NOMO-1 treated with dmso at 0.1 percent for 144 hours (cell line): Measurements from ENCODE around the gene NSG1.
"Not testable (repeated sequence)": the region's sequence is repeated elsewhere in the genome, so short reads cannot be mapped to it uniquely, and the experiment has no call there.

Source experiments
- DNase-seq: peaks from one replicate; lab custom pipeline; 2025; ENCODE audit not compliant: unreplicated experiment; lab: John Stamatoyannopoulos, UW

The NSG1 gene, protein sequence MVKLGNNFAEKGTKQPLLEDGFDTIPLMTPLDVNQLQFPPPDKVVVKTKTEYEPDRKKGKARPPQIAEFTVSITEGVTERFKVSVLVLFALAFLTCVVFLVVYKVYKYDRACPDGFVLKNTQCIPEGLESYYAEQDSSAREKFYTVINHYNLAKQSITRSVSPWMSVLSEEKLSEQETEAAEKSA

DNA sequence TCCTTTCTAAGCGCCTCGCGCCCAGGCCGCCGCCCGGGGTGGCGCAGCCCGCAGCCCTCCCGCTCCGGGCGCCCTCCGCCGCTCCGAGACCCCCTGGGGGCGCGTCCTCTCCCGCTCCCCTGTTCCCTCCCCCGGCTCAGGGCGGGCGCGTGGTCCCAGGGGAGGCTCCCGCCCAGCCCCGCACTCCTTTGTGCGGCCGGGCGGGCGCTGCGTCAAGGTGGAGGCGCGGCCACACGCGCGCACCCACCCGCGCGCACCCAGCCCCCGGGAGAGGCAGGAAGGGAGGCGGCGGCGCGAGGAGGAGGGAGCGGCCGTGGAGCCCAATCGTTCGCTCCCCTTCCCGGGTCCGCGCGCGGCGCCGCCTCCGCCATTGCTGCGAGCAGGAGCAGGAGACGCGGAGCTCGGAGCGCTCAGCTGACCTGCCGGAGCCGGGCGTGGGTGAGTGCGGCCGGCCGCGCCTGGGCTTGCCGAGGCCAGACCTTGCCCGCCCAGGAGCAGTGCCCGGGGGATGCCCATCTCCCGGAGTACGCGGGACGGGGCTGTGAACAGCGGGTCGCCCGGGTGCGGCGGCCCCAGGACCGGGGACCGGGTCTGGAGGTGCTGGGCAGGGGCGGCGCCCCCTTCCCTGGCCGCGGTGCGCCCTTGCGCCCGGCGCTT is at the start of gene NSG1:
NSG1 (plus strand) TSS at position 367 of the 657 bp plus-strand sequence. CDS start 528 bp downstream, outside the sequence.
- no peak for DNase-seq

- DNase-seq: no peak
Observed at GRCh38 chr4:4338210-4339001, 48.5 kb upstream of the NSG1 start.

GRCh38 chr4:4339504-4340085 is 47.3 kb upstream of the NSG1 start:
- DNase-seq: no peak

- DNase-seq: no peak
Observed at GRCh38 chr4:4341861-4342650, 44.8 kb upstream of the NSG1 start.

- no peak for DNase-seq
Observed at GRCh38 chr4:4343038-4343437, 43.9 kb upstream of the NSG1 start.

GRCh38 chr4:4344915-4345527 is 41.9 kb upstream of the NSG1 start:
- no peak for DNase-seq

GRCh38 chr4:4347585-4347984 is 39.3 kb upstream of the NSG1 start:
- DNase-seq: no peak

GRCh38 chr4:4348585-4348984 is 38.3 kb upstream of the NSG1 start:
- not testable (repeated sequence) for DNase-seq

- DNase-seq: no peak
Observed at GRCh38 chr4:4349867-4350266, 37.0 kb upstream of the NSG1 start.

DNA sequence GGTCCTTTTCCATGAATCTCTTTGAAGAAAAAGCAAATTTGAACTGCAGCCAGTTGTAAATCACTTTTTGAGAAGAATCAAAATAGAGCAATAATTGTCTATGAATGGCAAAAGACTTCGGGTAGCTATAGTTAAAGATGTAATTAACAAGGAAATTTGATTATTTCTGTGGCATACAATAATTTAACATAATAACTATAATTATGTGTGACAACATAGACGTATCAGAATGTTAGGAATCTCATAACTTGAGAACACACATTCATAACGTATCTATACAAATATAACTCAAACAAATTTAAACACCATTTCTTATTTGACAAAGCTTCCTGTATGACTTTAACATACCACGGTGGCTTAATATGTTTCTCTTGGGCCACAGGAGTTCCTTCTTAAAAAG is 36.0 kb upstream of the NSG1 start:
- DNase-seq: no peak

DNA sequence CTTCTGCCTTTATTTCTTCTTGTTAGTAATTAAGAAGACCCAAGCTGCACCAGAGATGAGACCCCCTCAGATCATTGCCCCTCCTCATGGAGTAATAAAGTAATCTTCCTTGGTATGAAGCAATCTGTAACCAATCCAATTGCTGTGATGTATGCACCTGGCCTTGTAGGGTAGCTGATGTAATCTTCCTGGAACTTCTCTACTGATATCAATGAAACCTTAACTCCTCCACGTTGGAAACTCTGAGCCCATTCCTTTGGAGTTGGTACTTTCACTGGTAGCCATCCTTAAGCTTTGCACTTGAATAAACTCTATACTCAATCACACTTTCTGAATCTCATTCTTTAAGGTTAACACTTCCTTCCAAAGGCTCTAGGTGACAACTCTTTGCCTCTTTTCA is 31.6 kb upstream of the NSG1 start:
- no peak for DNase-seq

DNA sequence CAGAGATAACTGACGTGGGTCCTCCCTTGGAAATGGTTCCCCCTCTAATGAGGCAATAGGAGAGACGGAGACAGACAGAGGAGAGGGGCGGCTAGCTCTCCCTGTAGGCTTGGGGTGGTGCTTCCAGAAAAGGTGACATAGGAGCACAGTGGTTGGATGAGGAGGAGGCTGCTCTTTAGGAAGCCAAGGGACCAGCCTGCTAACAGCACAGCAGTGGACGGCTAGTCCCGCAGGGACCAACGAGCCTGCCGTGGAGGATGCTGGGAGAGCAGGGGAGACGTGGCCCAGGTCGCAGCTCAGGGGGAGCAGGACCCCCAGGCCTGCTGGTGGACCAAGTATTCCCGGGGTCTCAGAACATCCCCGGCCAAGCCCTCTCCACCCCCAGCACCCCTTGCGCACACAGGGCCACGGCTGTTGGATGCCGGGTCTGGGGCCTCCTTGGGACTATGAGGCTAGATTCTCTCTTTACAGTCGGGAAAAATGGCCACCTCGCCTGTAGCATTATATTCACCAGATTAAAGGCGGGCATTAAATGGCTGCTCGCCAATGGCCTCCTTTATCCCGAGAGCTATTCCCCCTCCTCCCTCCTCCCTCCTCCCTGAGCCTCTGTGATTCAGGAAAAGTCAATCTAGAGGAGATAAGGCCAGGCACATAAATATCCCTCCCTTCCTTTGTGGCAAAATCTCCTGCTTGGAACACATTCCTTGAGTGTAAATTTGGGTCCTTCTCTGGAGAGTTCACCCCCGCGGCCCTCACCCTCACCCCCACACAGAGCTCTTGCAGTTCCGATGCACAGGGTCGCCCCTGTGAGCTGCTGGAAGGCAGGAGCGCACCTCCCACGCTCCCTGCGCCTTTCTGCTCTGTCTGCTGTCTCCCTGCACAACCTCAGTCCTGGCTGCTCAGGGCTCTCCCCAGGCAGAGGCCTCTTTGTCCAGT is 30.5 kb upstream of the NSG1 start:
- DNase-seq: no peak

DNA sequence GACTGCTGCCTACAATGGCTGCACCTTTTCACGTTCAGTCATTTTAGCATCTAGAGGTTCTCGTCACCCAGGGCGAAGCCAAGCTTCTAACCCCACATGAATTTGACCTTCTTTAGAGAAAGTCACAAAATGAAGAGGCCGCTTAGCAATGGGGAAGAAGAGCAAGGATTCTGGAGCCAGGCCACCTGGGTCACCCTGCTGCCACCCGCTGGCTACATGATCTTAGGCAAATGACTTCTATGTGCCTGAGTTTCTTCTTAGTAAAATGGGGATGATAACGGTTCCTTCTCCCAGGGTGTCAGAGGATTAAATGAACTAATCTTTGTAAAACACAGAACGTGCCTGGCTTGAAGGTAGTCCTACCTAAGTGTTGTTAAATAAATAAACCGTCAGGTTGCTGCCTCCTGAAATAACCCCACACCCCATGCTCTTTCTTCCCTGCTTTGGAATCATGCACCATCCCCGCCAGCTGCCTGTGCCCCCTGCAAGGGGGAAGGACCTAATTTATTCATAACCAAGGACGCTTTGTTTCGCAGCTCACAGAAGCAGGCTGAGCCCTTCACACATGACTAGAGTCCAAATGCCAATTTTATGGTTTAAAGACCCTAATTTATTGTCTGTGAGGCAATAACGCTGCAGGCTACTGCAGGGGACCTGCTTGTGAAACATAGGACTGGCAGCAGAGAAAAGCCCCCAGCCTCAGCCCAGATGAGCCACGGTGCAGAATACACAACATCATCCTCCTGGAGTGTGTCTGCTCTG is 28.6 kb upstream of the NSG1 start:
- no peak for DNase-seq

GRCh38 chr4:4361883-4362282 is 25.0 kb upstream of the NSG1 start:
- no peak for DNase-seq

DNA sequence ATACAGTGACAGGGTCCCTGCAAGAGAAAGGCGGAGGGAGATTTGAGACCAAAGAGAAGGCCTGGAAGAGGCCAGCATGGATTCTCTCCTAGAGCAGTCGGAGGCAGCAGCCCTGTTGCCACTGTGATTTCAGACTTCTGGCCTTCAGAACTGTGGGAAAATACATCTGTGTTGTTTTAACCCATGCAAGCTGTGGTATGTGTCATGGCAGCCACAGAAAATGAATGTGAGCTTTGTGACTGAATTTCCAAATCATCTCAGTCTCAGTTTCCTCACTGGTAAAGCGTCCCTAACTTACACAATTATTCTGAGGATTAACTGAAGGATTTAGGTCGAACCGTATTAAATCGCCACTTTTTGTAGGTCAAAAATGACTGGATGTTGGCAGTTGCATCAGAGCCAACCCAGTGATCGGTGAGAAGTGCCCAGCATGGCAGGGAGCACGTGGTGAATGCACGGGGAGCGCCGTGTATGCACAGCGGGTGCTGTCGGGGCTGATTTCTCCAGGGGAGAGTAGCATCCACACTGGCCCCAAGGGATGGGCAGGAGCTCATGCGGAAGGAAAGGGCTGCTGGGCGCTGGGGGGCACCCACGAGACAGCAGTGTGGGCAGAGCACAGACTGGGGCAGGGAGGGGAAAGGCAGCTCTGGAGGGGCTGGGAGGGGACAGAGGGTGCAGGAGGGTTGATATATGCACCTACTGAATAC is 23.8 kb upstream of the NSG1 start:
- no peak for DNase-seq

- DNase-seq: no peak
Observed at GRCh38 chr4:4364061-4364460, 22.8 kb upstream of the NSG1 start.

GRCh38 chr4:4364486-4365208 is 22.3 kb upstream of the NSG1 start:
- DNase-seq: no peak
